Measurements from ENCODE around the gene KSR1. TPM values are rescaled to one million over a fixed set of nuclear protein-coding genes. Genes with fewer than 3 reads are reported as not detected.
"Not testable (repeated sequence)": the region's sequence is repeated elsewhere in the genome, so short reads cannot be mapped to it uniquely, and the experiment has no call there.

Gene KSR1
- total RNA-seq, 2 donors from 2014 or later: 19.0 to 29.1 TPM

DNA sequence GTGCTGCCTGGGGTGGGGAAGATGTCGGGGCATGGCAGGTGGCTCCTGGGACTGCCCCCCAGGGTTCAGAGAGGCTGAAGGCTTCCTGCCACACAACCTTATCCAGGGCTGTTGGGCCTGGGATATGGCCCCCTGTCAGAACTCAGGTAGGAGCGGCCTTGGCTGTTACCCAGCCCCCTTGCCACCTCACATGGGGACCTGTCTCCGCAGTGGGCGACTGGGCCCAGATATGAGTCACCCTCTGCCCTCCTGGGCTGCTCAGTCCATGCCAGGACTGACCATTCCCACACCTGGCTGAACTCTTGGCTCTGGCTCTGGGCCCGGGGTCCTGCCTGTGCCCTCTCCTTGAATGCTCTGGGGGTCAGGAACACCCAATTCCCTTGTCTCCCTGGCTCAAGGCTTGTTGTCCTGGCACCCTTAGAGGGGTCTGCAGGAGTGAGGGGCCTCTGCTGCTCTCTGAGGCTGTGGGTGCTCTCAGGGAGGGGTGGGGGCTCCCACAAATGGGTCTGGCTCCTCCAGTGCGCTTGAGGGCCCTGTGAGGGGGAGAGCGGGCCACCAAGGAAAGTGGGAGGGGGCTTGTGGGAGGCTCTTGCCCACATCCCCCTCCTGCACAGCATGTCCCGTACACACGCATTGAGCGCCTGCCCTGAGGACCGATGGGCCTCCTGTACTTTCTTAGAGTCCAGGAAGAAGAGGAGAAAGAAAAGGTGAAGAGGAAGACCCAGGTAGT is 210.7 kb downstream of the KSR1 start:
- no peak for DNase-seq
- no peak for ATAC-seq
- intact Hi-C loops (cut with DNase I, micrococcal nuclease): no loop called here

DNA sequence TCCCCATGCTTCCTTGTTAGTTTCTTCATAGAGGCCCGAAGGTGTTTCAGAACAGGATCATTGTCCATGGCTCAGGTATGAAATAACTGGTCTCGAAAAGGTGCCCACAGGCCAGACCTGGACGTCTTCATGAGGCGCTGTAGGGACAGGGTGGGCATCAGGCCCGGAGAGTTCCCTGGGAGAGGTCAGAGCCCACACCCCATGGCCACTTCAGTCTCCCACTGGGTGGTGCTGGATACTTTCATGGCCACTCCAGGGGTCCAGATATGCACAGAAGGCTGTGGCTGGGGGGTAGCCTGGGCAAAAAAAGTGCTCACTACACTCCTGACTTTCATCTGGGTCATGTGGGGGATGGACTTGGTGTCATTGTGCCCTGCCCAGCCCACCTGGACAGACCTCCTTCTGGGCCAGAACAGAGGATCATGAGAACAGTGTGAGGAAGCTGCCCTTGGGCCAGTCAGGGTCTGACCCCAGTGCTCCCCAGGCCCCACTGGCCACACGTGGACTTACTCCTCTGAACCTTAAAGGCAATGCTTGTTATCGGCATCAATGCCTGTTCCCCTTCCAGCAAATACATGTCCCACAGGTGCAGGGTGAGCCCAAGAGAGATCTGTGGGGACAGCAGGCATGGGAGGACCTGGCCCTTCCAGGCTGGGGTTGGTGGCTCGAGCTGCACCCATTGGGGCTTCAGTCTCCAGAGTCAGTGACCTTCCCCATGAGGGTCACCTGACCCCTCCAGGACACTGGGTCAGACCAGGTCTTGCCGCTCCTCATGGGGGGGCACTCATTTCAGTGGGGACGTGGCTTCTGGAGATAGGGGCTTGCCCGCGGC is 211.6 kb downstream of the KSR1 start:
- DNase-seq: no peak
- intact Hi-C loops (cut with DNase I, micrococcal nuclease): no loop called here

DNA sequence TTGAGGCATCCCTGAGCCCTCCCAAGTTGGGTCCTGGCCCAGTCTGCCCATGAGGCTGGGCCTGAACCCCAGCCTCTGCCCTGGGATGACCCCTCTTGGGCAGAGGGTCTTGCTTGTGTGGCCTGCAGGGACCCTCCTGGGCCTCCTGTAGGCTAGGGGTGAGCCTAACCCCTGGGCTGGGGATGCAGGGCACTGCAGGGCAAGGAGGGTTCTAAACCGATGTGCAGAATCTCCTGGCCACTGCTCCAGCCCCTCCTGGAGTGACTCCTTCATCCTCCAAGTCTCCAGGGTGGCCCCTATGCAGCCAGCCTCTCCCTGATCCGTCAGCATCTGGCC is 212.2 kb downstream of the KSR1 start:
- ATAC-seq (no peak), DNase-seq (no peak)
- intact Hi-C loops (cut with DNase I, micrococcal nuclease): no loop called here

More for the DNA sequence above, 211.6 kb downstream of the KSR1 start:
- ATAC-seq: no peak

DNA sequence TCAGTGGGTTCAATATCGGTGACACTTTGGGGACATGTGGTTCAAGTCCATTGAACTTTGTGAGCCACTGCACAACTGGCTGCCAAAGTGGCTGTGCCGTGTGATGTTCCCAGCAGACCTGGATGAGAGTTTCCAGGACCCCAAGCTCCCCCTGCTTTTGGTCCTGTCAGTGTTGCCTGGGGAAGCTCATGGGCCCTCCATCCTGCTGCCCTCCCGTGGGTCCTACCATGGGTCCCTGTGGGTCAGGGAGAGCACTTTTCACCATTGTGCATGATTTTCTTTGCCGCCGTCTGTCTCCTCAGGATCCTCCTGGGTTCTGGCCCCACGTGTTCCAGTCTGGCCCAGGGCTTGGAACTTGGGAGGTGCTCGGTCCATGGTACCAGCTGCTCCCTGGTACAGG is 212.9 kb downstream of the KSR1 start:
- intact Hi-C loops (cut with DNase I, micrococcal nuclease): no loop called here
- DNase-seq (no peak), ATAC-seq (no peak)

DNA sequence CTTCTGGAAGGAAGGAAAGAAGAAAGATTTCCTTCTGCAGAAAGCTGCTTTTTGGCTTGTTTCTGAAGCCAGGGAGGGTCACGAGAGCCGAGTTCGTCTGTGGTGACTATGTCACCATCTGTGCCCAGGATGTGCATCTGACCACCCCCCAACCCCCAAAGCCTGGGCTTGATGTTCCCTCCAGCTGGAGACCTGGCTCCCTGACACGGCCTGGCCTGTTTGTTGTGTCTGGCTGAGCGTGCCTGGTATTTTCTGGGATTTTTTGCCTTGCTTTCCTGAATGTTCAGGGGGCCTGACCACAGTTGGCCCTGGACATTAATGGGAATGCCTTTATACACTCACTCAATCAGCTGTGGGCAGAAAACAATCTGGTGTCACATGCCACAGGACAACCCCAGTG is 213.6 kb downstream of the KSR1 start:
- DNase-seq: no peak
- intact Hi-C loops (cut with DNase I, micrococcal nuclease): no loop called here
- no peak for ATAC-seq

DNA sequence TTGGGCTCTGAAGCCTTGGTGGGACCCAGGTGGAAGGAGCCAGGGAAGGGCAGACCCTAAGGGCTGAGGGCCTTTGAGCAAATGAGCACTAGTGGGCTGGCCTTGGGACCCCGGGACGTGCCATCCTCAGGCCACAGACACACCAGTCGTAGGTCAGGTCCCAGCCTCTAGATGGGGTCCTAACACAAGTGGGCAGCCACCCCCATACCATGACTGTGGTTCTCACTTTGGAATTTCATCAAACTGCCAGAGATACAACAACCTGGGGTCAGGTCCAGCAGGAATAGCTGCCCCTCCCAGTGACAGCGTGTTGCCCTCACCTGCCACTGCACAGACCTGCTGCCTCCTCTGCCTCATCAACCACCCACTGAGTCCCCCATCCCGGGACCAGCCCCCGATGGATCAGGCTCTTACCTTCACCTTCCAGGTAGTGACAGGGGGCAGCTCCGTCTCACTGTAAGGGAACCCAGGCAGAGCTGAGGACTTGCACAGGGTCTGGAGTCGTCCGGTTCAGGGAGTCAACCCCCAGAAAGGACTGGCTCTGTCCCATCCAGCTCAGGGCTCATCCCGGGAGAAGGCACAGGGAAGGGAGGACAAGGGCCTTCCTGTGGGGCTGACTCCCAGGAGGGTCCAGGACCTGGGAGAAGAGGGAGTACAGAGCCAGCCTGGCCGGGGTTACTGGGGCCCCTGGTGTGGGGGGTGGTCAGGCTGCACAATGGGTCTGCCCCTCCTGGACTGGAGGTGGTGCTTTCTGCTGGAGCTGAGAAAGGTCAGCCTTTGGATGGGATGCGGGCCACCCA is 214.7 kb downstream of the KSR1 start:
- ATAC-seq: no peak
- DNase-seq: no peak
- intact Hi-C loops (cut with DNase I, micrococcal nuclease): no loop called here

DNA sequence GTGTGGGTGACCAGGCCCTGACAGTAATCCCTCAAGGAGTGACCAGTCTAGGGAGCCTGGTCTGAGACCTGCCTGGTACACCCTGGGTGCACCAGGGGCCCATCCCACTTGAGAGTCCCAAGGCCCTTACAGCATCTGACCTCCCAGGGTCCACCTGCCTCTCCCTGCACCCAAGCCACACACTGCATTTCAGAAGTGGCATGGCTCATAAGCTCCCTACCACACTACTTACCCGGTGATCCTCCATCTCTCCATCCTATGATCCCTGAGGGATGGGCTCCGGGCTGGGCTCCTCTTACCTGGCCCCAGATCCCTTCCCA is 215.3 kb downstream of the KSR1 start:
- intact Hi-C loops (cut with DNase I, micrococcal nuclease): no loop called here
- DNase-seq: no peak
- ATAC-seq: no peak

DNA sequence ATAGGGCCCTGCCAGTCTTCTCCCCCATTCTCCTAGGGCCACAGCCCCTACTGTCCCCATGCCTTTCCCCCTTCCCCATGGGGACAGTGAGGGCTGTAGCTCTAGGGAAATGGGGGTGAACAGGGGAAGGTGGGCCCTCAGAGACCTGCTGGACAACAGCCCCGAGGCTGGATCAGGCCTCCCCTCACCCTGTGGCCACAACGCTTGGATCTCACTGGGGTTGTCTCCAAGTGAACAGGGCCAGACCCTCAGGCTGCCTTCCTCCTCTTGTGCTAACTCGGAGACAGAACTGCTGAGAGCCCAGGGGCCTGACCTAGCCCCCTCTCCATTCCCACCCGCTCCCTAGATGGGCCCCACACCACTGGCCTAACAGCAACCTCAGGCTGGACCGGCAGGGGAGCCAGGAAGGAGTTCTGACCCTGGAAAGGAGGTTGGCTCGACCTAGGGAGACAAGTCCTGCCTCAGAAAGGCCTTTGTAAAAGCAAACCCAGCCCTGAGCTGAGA is 215.8 kb downstream of the KSR1 start:
- DNase-seq; intact Hi-C loops (cut with DNase I, micrococcal nuclease); ATAC-seq: not testable (repeated sequence)

DNA sequence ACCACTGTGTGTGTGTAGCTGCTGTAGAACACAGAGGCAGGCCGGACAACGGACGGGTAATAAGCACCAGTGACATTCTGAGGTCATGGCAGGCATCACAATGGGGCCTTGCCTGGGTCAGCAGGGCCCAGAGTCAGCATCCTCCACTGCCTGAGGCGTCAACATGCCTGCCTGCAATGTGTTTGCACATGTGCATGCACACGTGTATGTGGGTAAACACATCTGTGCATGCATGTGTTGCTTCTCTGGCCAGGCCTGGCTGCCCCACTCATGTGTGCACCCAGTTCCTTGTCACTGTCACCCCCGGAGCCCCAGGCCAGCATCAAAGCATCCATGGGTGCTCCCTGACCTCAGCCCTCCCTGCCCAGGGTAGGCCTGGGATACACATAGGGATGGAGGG is 218.1 kb downstream of the KSR1 start:
- DNase-seq: no peak

More for the DNA sequence above, 218.1 kb downstream of the KSR1 start:
- intact Hi-C loops (cut with DNase I, micrococcal nuclease): no loop called here
- no peak for ATAC-seq

Other genes starting within 250 kb of the KSR1 start
- 100 to 1,000 TPM in 1 of 2 donors, 10 to 100 TPM in 1; 91.9 to 121 TPM for gene WSB1, start 162.3 kb upstream of the KSR1 start, total RNA-seq
- gene LGALS9, start 174.7 kb downstream of the KSR1 start, total RNA-seq: 100 to 1,000 TPM; 230 to 514 TPM

Data from left colon (tissue), 2 donors.